Measurements from ENCODE around the gene TRDN.
"Not testable (repeated sequence)": the region's sequence is repeated elsewhere in the genome, so short reads cannot be mapped to it uniquely, and the experiment has no call there.

Gene TRDN

DNA sequence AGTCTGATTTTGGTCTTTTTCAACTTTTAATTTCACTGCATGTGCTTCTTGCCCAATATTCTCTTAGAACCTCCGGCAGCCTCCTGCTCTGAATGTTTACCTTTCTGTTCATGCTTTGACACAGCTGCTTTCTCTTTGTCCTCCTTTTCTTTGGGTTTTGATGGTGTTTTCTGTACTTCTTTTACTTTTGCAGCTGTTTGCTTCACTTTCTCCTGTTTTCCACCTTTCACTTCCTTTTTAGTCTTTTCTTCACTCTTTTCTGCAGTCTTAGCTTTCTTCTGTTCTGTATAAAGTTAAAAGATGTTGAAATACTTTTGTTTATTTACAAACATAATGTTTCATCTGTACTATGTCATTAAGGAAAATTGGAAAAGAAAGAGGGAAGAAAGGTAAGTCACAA, 133.1 kb downstream of the TRDN start:
- DNase-seq (ENCODE audit: low spot score): no peak

DNA sequence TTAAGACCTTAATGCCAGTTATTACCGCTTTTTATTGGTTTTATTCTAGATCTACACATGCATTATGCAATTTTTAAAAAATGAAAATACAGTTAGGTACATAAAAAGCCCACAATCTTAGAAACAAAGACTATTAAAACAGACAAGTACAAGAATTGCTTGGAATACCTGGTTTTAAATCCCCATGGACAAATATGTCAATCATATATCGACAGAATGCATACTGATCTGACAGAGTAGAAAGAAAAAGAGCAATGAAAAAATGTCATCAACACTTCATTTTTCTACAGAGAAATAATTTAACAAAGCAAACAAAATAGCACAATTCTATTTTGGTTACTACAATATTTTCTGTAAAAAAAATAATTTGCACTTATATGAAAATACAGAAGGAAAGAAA, 139.7 kb downstream of the TRDN start:
- DNase-seq (ENCODE audit: low spot score): no peak

DNA sequence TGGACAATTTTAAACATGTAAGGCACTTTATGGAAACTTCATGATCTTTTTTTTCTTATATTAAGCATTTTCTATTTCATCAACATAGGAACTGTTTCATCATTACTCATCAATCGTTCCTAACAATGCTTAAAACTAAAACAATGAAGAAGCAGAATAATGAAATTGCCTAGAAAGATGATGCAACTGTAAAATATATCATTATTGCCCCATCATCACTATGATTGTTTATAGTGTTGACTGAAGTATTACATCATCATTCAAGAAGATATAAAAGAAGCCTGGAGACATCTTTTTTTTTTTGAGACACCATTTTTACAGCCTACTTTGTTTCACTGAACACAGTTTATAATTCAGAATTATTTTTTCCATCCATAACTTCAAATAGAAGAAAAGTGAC, 147.2 kb downstream of the TRDN start:
- no peak for DNase-seq (ENCODE audit: low spot score)

DNA sequence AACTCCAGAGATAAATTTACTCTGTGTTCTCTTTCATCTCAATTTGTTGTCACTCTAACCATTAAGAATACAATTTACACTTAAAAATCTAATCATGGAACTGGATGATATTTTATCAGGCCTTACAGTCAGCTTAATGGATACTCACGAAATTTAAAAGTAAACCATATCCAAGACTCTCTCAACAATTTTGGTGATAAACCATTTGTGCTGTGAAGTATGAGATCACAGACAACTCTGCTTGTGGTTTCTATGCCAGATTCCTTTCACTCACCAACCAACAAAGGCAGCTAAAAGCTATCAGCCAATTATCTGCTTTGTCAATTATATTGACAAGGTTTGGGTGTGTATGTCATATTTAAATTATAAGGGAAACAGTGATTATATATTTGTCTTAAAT, 155.8 kb downstream of the TRDN start:
- DNase-seq (ENCODE audit: low spot score): no peak

DNA sequence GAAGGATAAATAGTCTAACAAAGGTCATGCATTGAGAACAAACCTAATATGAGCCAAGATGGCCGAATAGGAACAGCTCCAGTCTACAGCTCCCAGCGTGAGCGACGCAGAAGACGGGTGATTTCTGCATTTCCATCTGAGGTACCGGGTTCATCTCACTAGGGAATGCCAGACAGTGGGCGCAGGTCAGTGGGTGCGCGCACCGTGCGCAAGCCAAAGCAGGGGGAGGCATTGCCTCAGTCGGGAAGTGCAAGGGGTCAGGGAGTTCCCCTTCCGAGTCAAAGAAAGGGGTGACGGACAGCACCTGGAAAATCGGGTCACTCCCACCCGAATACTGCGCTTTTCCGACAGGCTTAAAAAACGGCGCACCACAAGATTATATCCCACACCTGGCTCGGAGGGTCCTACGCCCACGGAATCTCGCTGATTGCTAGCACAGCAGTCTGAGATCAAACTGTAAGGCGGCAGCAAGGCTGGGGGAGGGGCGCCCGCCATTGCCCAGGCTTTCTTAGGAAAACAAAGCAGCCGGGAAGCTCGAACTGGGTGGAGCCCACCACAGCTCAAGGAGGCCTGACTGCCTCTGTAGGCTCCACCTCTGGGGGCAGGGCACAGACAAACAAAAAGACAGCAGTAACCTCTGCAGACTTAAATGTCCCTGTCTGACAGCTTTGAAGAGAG, 164.6 kb downstream of the TRDN start:
- not testable (repeated sequence) for DNase-seq (ENCODE audit: low spot score)

DNA sequence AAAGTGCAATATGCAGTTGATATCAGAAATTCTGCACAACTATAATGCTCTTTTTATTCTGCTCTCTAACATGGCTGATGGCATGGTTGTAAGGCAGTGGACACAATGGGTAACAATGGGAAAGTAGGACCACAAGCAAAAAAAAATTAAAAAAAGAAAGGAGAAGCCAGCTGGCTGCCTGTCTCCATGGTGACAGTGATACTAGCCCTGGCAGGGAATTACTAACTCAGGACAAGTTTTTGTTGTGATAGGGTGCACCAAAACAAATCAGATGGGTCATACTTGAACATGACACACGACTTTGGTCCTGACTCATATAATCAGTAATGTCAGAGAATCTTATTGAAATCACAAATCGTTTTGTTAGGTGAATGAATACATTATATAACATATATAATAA, 169.4 kb downstream of the TRDN start:
- no peak for DNase-seq (ENCODE audit: low spot score)

DNA sequence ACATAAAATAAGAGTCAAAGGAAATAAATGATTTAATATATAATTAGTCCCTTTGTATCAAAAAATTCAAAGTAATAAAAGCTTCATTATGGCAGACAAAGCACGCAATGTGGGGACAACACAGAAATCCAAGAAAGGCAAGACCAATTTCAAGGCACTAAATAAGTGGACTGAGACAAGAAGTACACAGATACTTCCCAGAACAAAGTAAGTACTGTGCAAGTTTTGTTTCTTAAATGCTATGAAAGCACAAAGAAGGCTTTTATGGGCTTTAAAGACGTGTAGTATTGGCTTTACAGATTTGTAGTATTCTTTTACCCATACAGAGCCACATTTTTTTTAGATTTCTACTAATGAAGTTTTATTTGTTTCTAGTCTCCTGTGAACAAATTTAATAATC, 174.6 kb downstream of the TRDN start:
- DNase-seq (ENCODE audit: low spot score): no peak

DNA sequence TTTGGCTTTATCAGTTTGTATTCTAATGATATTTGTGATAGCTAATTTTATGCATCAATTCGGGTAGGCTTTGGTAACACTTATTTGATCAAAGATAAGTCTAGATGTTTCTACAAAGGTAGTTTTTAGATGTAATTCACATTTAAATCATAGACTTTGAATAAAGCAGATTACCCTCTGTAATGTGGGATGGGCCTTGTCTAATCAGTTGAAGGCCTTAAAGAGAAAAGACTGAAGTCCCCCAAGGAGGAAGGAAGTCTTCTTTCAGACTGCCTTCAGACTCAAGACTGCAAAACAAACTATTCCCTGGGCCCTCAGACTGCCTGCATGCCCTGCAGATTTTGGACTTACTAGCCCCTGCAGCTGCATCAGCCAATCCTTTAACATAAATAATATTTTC, 178.5 kb downstream of the TRDN start:
- DNase-seq (ENCODE audit: low spot score): no peak

DNA sequence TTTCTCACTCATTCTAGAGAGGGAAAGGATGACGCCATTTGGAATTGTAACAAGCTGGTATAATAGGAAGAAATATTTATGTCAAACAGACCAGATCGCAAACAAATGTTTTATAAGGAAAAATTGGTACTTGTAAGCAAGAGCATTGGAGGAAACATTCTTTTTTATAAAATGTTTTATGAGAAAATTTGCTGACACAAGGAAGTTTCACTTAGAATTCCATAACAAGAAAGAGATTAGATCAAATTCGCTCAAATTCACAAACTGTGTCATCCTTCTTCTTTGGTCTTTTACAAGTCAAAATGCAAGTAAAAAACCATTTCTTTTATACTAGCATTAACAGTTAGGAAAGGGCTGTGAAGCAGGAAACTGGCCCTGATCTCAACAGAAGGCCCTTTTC, 179.9 kb downstream of the TRDN start:
- DNase-seq (ENCODE audit: low spot score): no peak

DNA sequence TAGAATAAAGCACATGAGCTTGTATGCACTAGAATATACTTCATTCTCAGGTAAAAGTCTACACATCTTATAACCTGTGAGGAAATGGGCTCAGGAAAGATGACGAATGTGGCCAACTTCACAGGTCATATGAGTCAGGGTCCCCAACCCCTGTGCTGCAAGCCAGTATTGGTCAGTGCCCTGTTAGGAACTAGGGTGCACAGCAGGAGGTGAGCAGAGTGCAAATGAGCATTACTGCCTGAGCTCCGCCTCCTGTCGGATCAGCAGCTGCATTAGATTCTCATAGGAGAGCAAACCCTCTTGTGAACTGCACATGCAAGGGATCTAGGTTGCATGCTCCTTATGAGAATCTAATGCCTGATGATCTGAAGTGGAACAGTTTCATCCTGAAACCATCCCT, 182.3 kb downstream of the TRDN start:
- DNase-seq (ENCODE audit: low spot score): no peak

DNA sequence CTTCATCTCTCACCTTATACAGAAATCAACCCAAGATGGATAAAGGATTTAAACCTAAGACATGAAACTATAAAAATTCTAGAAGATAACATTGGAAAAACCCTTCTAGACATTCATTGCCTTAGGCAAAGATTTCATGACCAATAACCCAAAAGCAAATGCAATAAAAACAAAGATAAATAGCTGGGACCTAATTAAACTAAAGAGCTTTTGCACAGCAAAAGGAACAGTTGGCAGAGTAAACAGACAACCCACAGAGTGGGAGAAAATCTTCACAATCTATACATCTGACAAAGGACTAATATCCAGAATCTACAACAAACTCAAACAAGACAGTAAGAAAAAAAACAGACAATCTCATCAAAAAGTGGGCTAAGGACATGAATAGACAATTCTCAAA, 183.7 kb downstream of the TRDN start:
- DNase-seq (ENCODE audit: low spot score): not testable (repeated sequence)

DNA sequence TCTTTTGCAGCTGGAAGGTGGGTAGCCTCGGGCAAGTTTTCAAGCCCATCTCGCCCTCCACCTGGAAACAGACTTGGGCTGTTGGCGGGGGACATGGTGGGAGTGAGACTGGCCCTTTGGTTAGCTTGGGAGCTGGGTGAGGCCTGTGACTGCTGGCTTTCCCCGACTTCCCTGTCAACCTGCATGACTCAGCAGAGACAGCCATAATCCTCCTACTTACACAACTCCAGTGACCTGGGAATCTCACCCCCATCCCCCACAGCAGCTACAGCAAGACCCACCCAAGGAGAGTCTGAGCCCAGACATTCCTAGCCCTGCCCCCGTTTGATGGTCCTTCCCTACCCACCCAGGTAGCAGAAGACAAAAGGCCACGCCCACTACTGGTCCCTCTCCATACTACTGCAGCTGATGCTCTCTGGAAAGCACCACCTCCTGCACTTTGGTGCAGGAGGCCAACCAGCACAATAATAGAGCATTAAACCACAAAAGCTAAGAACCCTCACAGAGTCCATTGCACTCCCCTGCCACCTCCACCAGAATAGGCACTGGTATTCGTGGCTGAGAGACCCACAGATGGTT, 188.4 kb downstream of the TRDN start:
- no peak for DNase-seq (ENCODE audit: low spot score)

DNA sequence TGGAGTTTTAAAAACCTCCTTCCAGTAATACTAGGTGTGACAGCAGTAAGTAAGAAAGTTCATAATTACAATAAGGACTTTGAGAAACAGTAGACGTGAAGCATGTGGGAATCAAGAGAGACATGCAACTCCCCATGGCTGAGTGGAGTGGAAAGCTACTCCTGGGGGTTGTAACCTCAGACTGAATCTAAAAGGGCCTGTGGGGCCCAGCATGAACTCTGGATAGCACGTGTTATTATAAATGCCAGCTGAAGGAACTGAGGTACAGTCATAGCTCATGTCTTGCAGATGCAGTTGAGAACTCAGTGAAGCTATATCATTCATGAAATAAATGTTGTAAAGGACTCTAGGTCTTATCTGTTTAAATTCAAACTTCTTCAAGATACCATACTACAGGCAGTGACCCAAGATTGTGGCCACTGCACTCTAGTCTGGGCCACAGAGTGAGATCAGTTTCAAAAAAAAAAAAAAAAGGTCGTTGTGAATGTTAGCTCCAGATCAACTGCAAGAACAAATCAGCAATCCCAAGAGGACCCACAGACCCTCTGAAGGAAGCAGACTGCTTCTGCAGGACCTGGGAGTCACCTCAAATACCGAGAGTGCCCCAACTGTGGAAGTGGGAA, 189.3 kb downstream of the TRDN start:
- no peak for DNase-seq (ENCODE audit: low spot score)

DNA sequence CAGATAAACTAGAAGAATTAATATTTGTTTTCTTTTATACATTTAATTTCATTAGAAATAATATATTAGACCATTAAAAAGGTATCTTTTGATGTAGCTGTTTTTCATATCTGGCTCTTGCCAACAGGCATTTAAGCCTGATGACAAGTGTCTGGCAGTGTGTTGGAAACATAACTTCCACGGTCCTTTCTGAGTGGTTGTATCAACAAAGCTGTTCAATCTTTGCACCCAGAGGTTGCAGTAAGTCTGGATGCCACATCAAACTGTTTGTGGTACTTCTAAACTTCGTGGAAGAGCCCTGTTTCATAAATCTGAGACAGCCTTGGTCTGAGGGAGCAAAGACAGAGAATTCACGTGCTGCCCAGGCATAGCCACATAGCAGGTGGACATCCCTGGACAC, 197.4 kb downstream of the TRDN start:
- DNase-seq (ENCODE audit: low spot score): no peak

DNA sequence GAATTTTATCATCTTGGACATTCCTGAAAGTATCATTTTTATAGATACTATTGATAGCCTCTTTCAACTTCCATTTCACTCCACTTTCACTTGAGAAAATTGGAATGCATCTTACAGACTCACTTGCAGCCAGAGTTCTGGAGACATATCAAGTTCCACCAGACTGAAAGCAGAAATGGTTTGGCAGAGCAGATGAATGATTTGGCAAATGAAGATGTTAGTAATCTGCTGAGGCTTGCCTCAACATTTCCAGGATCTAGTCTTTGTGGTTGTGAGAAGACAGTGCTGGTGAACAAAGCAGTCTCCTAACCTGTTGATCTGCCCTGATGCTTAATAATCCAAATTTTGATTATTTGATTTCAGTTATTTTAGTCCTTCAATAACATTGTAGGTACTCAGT, 202.6 kb downstream of the TRDN start:
- DNase-seq (ENCODE audit: low spot score): no peak

DNA sequence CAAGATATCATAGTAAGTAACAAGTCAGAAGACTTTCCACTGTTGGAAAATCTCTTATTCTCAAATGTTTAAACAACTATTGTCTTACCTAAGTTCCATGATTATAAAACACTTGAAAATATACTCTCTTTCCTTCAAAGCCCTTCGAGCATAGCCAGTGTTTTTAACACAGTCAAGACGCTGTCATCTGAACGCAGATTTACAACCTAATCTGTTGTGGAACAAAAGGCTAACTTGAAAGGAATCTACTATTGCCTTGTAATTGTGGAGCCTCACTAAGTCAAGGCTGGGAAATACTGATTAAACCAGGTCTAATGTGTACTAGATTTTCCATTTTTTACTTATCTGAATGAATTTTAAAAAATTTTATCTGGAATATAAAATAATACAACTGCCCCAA, 205.8 kb downstream of the TRDN start:
- DNase-seq (ENCODE audit: low spot score): no peak

DNA sequence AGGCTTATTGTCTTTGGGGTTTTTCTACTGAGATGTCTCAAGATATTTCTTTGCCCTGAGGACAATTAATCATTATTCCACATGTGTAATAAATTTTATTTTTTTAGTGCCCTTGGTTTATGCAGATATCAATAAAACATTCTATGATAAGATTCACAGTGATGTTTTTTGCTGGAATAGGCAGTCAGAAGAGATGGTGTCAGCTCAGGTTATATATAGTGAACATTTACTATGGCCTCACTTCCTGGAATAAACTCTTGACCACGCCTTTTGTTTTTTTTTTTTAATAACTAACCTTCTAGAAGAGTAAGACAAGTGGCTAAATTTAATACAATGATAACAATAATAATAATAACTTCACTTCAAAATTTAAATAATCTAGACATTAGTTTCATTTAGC, 209.7 kb downstream of the TRDN start:
- DNase-seq (ENCODE audit: low spot score): no peak

DNA sequence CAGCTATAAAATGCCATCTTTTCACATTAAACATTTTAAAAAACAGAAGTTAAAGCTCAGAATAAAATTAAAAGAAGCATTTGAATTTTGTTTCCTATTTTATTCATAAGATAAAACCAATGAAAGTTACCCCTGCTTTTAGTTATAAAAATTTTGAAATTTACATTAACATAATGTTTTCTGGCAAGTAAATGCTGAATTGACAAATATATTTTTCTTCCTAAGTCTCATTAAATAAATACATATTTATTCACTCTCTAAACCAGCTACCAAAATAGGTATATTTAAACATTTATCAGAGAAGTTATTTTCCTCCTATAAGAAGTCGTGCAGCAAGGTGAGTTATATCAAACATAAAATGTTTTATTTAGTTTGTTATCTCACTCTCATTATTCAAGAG, 213.6 kb downstream of the TRDN start:
- DNase-seq (ENCODE audit: low spot score): no peak

DNA sequence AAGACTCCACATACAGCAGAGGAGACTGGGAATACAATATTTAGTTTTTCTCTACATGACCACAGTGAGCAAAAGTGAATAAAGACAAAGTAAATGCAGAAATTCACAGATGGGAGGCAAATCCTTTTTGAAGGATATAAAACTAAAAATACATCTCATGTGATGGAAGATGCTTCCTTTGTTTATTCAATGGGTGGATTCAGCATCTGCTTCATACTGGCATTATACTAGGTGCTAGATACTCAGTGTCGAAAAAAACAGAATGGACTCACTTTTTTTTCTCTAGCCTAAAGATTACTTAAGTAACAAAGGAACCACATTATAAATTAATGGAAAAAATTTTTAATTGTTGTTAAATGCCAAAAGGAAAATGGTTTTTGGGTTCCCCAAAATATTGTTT, 216.2 kb downstream of the TRDN start:
- DNase-seq (ENCODE audit: low spot score): no peak

DNA sequence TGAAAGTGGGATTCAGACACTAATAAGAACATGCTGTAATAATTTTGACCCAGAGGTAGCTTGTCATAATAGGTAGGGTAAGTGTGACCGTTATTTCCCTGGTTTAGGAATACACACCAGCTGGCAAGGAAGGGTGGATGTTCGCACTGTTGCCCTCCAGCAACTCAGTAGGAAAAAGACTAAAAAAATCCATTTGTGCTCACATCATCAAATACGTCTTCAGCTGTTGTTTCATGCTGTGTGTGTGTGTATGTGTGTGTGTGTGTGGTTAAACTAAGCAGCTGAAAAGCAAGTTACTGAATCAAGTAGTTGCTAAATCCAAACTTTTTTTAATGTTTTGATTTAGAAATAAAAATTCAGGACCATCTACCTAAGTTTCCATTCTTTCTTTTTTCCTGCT, 218.7 kb downstream of the TRDN start:
- no peak for DNase-seq (ENCODE audit: low spot score)

DNA sequence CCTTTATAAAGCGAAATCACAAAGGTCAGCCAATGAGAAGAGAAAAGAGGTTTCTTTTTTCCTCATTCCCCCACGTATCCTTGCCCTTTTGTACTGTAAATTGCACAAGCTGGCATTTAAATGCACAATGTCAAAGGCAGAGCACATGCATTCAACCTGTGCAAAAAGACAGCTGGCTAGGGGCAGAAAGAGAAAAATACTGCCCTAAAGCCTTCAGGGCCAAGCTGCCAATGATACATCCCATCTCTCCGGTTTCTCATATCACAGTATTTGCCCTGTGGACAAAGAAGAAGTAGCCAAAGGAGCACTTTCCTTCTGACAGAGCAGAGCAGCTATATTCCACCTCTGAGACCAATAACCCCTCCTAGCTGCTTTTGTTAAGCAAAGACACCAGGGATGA, 219.2 kb downstream of the TRDN start:
- no peak for DNase-seq (ENCODE audit: low spot score)

DNA sequence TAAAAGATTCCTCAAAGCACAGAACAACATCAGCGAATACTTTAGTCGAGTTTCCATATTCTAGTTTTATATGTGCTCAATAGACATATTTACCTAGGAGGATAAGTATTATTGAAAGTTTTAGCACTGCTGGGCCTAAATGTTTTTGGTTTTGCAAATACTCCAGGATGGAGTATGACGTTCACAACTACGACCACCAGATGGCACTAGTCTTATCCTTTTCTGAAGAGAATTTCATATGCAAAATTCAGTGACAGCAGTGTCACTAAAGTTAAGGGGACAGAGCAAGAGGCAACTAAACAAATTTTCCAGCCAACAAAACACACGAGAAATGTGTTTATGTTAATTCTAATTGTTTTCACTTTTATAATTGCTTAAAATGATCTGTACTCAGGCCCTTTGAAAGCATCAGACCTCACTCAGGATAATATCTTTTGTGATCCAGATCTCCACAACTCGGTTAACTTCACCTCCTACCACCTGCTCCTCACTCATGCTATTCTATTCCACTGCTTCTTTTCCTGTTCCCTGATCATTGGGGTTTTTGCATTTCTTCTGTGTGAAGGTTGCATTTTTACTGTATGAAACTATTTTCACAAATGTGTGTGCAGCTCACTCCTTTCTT, 220.8 kb downstream of the TRDN start:
- DNase-seq (ENCODE audit: low spot score): peak; percentile 2

DNA sequence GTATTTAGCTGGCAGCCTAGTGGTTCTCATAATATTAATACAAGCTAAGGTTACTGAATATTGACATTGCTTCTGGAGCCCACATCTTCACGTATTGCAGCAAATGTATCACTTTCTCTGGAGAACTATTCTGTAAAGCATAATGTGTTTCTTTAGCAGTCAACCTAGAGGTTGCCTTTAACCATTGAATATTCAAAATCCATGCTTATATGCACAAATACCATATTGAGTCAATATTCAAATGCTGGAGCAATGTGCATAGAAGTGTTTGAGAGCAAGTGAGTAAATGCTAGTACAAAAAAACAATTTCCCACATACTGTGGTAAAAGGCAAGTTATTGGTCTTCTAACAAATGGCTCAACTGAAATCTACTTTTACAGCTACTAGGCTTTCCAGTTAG, 231.8 kb downstream of the TRDN start:
- DNase-seq (ENCODE audit: low spot score): no peak

DNA sequence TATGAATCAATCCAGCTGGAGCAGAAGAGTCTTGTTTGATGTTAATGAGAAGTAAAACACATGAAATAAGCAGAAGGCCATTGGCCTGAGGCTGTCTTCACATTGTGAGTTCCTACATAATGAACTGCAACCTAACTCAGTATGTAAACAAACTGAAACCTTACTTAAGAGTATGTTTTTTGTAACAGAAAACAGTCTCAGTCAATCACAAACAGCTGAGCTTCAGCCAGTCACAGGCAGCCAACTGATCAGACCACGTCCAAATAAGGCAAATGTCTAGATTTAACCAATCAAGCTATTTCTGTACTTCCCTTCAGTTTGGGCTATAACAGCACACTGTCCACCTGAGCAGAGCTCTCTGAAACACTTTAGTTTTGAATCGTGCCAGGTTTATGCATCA, 234.7 kb downstream of the TRDN start:
- no peak for DNase-seq (ENCODE audit: low spot score)

All from CD4-positive, alpha-beta T cell treated with Interleukin-6 at 100 ng/mL for 8 hours (primary cell).